GM19240 (cell line): Measurements from ENCODE around the gene NR1H4.
"Not testable (repeated sequence)": the region's sequence is repeated elsewhere in the genome, so short reads cannot be mapped to it uniquely, and the experiment has no call there.

Experiments used
- DNase-seq: peaks from one replicate; pipeline ENCODE4 v3.0.0; 2011; ENCODE audit warnings: low spot score; ENCODE audit not compliant: insufficient read length

Gene NR1H4

DNA sequence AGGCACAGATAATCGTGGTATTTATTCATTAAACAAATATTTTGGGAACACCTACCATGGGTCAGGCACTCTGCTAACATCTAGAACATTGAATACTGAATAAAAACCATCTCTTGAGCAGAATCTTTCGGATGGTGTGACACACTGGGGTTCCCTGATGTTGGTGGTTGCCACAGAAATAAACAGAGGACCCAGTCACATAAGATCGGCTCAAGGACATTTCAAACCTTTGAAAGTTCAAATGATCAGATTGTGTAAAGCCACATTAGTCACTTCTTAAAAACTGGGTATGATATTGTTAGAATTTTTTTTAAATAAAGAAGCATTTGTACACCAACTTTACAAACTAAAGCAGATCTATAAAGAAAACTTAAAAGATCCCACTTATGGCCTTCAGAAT is 39.0 kb downstream of the NR1H4 start:
- no peak for DNase-seq

DNA sequence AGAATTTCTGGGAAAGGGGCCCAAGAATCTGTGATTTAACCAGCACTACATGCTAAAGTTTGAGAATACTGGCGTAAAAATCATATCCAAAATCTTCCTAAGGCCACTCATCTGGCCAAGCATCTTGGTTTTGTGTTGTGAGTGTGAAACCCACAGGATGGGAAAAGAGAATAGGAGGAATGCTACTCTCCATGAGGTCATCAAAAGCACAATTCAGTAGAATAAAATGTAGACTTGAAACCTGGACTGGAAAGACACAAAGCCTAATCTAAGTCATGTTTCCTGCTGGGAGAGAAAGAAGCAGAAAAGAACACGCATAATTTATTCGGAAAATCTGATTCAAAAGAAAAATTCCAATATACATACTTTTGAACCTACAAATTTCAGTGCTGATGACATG is 42.3 kb downstream of the NR1H4 start:
- no peak for DNase-seq

DNA sequence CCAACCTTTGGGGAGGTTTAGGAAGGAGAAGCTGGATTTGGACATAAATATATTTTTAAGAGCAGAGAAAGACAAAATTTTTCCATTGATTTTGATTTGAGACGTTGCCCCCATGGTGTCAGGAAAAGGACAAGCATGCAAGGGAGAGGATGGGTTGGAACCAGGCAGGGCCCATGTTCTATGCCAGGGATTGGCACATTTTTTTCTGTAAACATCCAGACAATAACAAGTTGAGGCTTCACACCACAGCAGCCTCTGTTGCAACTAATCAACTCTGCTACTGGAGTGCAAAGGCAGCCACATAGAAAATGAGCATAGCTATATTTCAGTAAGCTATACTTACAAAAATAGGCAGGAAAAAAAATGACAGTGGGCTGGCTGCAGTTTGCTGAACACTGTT is 44.7 kb downstream of the NR1H4 start:
- DNase-seq, result no peak

DNA sequence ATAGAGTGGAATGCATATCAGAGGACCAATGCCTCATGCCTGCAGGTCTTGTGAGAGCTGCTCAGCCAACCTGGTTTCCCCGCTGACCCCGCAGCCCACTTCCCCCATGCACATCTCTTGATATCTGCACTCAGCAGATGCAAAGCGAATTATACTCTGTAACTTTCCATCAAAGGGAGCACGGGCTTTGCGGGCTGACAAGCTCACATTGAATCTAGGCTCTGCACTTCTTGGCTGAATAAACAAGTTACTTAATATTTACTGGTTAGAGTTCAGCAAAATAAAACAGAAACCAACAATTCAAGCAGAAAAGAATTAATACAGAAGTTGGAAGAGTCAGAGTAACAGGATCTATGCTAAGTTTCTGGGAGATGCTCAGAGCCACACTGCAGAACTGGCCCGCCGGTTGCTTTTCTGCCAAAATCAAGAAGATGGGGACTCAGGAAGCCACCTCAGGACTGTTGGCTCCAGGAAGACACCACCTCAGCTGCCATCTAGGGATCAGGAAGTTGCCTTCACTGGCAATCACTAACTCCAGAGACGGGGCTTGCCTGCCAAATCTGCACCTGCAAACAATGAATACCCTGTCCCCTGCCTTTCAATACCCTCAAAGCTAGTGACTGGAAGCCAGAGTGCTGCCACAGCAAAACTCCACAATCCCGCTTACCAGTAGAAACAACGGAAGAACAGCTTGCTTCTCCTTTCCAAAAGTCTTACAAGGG is 46.5 kb downstream of the NR1H4 start:
- no peak for DNase-seq

DNA sequence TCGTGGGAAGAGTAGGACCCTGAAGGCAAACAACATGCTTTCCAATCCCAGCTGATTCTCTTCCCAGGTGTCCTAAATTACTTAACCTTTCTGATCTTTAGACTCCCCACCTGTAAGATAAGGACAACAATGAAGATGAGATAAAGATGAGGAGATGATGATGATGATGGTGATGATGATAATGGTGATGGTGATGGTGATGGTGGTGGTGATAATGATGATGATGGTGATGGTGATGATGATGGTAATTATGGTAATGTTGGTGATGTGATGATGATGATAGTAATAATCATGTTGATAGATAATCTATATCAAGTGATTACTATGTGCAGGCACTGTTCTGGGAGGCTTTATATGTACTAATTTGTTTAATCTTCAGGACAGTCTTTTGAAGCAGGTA is 48.3 kb downstream of the NR1H4 start:
- no peak for DNase-seq

DNA sequence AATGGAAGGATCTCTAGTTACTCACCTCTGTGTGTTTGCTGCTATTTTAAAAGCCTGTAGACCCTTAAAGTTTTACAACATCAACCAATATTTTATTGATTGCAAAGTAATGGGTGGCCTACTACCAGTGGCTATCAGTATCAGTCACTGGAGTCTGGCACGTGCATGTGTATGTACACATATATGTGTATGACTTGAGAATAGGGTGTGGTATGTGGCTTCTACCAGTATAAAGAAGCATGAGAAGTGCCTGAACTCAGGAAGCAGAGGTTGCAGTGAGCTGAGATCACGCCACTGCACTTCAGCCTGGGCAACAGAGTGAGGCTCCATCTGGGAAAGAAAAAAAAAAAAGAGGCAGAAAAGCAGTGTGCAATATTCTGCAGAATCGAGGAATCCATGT is 54.4 kb downstream of the NR1H4 start:
- no peak for DNase-seq

DNA sequence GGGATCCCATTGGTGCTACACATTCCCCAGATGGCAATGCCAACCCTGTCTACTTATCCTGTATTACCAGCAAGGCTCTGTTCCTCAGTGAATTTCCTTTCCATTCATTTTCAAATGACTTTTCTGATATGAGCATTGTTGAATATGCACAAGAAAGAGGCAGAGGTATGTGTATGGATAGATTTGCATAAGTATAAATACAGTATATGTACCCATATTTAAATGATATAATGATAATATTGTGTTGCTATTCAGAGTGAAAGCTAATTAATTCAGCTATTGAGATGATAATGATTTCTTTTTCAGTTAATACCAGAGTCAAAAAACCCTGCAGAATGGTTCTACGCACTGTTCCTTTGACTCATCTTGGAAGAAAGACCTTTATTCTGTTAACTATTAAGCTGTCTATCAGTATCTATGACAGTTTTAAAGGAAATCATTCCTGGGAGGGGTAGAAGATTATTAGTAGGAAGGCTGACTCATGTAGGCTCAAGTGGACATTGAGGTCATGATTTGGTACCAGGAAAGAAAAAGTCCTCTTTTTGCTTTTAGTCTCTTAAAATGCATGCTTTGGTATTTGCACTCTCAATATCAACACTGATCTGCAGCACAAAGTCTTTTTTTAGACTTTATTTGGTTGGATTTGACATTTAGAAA is 54.9 kb downstream of the NR1H4 start:
- no peak for DNase-seq

DNA sequence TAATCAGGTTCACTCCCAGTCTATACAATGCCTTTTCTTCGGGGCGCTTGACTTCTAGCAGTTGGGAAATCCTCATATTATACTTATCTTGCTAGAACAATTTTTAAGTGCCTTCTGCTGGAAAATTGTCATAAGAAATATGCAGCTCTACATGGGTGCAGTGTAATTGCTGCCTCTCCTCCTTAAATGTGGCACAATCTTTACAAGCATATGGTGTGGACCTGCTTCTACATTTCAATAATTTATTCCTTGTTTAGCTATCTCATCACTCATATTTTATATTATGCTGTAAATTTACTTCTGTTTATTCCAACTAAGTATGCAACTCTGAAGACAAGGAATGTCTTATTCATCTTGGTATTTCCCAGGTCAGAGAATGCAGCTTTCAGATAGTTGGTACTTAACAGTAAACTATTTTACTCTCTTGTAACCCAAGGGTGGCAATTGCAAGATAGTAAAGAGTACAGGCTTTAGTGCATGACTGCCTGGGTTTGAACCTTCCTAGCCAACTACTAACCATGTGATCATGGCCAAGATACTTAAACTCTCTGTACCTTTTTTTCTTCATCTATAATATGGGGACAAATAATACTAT is 56.2 kb downstream of the NR1H4 start:
- no peak for DNase-seq

DNA sequence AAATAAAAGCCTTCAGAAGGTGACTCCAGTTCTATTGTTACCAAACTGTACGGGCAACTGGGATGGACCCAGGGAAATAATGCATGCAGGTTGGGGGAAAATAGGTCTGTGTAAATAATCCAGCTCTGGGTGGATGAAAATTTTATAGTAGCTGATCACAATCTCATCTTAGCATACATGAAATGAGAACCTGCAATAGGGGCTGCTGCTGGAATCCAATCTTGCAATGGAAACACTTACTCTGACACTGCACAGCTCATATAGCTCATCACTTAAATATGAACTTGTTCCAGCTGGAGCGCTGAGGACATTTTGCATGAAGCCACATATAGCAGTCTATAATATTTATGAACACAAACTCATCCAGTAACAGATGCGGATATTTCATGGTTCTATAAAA is 59.7 kb downstream of the NR1H4 start:
- no peak for DNase-seq

DNA sequence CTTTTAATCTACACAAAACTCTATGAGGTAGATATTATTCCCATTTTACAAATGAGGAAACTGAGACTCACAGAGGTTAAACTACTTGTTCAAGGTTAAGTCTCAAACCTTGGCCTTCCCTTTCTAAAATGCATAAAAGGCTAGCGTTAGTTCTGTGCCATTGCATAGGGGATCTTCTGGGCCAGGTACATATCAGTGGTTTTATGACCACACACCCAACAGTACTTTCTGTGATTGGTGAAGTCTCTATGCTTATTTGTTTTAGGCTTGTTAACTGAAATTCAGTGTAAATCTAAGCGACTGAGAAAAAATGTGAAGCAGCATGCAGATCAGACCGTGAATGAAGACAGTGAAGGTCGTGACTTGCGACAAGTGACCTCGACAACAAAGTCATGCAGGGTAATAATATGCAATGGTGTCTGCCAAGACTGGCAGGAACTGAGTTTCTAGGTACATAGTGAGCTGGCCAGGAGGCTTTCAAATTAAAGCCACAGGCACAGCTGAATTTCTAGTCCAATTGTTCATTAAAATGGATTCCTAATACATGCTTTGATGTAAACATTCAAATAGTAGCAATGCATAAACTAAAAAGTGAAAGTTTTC is 61.1 kb downstream of the NR1H4 start:
- DNase-seq, result no peak

DNA sequence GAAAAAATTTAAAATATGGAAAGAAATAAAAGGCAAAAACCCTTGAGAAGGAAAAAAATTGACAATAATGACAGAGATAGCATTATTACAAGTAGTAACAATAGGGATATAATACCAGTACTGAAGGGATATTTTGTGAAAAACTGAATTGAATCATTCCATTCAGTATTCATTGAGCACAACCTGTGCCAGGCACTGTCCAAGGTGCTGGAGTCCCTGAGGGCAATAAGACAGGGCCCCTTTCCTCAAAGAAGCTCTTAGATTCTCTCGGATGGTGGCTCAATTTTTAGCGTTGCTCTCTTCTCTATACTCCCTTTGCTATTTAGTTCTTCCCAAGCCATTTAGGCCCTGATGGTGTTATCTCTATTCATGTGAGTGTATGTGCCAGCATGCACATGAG is 65.5 kb downstream of the NR1H4 start:
- no peak for DNase-seq

DNA sequence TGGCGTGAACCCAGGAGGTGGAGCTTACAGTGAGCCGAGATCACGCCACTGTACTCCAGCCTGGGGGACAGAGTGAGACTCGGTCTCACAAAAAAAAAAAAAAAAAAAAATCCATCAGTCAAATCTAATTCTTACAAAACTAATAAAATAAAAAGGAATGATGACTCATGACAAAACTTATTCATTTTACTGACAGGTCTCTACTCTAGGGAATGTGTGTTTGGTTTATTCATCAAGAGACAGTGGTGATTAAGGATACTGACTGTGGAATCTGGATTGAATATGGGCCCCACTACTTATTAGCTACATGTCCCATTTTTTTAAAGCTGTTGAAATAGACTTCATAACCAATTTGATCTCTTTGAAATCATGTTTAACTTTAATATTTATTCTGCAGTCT is 70.5 kb downstream of the NR1H4 start:
- DNase-seq, result no peak

DNA sequence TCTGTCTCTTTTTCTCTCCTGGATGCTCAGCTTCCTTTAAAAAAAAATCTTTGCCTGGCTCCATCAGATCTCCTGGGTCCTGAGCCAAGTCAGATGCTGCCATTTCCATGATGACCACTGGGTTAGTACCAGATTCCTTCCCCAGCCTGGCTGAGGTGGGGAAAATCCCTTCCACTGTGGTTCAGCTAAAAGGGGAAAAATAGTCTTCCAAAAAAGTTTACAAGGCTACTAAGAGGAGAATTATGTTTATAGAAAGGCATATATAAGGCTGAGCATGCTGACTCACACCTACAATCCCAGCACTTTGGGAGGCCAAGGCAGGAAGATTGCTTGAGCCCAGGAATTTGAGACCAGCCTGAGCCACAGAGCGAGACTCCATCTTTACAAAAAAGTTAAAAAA is 71.4 kb downstream of the NR1H4 start:
- DNase-seq, result no peak

DNA sequence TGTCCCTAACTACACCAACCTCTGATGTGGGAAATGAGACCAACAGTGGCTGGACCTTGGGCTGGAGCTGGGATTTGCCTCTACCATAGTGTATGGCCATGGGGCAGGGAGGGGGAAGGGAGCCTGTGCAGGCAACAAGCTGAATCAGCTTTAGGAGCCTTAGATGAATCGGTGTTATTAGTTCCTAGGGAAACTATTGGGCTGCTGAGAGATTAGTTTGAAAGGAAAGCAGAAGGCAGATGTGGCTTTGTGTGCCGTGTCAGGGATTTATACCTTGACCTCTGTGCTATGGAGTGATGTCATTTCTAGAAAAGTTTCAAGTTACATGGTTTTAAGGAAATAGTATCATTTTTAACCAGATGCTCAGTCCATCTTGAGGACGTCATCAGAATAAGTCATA is 80.3 kb downstream of the NR1H4 start:
- no peak for DNase-seq

DNA sequence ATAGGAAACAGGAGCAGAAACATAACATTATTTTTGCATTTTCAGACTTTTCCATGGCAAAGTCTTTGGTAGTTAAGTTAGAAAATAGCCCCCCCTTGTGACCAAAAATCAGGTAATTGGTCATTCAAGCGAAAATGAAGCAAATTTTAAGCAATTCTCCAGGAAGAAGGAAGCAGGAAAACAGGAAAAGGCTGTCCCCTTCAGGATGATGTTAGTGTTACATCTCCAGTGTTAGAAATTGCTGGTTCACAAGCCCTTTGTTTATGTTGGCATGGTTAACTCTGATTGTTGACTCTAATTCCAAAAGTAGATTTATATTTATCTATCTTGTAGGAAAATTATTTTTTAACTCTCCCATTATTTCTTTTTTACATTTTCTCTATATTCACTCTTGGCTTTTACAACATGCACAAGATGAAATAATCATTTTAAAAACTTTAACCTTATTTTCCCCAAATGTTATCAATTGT is 81.0 kb downstream of the NR1H4 start:
- DNase-seq, result no peak

DNA sequence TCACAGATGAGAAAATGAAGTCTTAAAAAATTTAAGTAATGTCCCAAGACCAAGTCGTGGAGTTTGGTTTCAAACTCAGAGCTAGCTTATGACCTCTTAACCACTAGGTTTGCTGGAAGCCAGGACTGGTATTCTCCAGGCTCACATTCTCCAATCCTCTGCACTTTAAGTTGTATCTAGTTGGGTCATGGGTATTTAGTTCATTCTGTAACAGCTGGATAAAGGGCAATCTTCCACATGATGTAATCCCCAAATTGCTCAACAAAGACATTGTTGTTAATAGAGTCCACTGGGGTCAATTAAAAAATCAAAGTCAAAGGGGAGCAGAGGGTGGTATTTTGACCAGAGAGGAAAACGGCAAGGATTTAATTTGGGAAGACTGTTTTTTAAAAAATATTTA is 82.1 kb downstream of the NR1H4 start:
- no peak for DNase-seq

DNA sequence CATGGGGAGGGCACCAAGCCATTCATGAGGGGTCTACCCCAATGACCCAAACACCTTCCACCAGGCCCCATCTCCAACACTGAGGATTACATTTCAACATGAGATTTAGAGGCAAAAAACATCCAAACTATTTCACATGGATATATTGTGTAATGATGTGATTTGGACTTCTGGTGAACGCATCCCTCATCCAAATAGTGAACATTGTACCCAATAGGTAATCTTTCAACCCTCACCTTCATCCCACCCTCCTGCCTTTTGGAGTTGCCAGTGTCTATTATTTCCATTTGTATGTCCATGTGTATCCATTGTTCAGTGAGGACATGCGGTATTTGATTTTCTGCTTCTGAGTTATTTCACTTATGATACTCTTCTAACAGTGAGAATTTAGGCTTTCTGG is 83.7 kb downstream of the NR1H4 start:
- DNase-seq, result no peak

DNA sequence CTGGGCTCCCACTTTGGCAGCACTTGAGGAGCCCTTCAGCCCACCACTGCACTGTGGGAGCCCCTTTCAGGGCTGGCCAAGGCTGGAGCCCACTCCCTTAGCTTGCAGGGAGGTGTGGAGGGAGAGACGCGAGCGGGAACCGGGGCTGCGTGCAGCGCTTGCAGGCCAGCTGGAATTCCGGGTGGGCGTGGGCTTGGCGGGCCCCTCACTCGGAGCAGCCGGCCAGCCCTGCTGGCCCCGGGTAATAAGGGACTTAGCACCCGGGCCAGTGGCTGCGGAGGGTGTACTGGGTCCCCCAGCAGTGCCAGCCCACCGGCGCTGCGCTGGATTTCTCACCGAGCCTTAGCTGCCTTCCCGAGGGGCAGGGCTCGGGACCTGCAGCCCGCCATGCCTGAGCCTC is 85.6 kb downstream of the NR1H4 start:
- DNase-seq, result not testable (repeated sequence)

DNA sequence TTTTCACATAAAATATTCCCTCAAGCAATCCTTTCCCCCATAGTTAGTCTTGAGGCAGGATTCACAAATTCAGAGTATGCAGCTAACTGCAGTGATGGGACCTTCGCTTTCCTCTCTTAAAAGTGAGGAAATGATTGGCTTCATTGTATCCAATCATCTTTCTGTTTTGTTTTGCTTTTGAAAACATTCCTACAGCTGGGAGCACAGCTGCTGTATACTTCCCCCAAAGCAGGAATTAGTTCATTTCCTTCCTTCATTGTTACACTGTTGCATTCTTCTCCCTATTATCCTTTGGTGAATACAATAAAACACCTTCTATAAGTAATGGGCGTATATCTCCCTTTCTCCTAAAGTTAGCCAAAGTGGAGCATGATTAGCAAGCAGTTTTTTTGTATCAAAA is 90.4 kb downstream of the NR1H4 start:
- no peak for DNase-seq

DNA sequence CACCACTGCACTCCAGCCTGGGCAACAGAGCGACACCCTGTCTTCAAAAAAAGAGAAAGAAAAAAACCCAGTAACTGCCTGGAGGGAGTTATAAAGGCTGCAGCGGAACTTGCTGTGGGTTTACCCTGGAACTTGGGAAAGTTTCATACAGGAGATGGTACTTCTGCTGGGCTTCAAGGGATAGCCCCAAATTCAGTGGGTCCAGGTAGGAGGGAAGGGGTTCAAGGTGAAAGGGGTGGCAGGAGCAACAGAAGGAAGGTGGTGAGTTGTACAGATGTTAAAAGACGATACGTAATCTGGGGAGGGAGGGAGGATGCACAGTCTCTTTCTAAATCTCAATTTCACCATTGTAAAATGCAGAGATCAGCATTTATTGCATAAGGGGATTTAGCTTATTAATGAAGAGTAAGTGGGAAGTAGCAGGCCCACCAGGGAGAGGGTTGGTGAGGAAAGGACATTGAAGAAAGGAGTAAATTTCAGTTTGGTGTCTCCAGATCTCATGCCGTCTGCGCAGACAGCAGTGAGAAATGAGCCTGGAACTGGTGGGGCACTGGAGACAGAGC is 91.3 kb downstream of the NR1H4 start:
- no peak for DNase-seq

DNA sequence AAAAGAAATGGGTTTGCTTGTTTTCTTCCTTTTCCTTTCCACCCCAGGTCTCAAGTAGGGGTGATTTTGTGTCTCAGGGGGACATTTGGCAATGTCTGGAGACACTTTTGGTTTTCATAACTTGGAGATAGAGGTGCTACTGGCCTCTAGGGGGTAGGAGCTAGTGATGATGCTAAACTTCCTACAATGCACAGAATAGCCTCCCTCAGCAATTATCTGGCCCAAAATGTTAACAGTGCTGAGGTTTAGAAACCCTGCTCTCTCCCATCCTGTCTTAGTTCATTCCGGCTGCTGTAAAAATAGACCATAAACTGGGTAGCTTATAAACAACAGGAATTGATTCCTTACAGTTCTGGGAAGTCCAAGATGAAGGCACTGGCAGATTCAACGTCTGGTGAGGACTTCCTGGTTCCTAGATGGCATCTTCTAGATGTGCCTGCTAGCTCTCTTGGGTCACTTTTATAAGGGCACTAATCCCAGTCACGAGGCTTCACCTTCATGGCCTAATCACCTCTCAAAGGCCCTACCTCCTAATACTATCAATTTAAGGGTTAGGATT is 92.4 kb downstream of the NR1H4 start:
- no peak for DNase-seq
